GM23338 (cell line): Measurements from ENCODE around the gene APC2. TPM values are rescaled to one million over a fixed set of nuclear protein-coding genes. Genes with fewer than 3 reads are reported as not detected.
A peak's percentile ranks its signal among the peaks of the same experiment; 100 is the strongest.

ENCODE experiments used
- ATAC-seq: fragments of 200-7000 bp; cut with Tn5 transposase; 3 replicates; pipeline ENCODE4 v1.9.1; 2020
- DNase-seq: peaks from one replicate; pipeline ENCODE4 v3.0.0-alpha.2; 2015; ENCODE audit warnings: low spot score
- H2AFZ ChIP-seq: fragments of 200-600 bp; sonication (generic); 2 replicates; pipeline ENCODE4 v1.8.0; 2016; ENCODE audit warnings: antibody characterized with exemption, mild to moderate bottlenecking, moderate library complexity
- H3F3A ChIP-seq: fragments of 200-600 bp; sonication (generic); replicated peaks from 2 replicates; pipeline ENCODE4 v1.8.0; 2017; ENCODE audit warnings: antibody characterized with exemption, mixed run types, low read depth
- H3K27ac ChIP-seq: fragments of 200-600 bp; sonication (generic); 2 replicates; pipeline ENCODE4 v1.6.1; 2016; ENCODE audit warnings: low read depth
- H3K27me3 ChIP-seq: fragments of 200-600 bp; sonication (generic); 2 replicates; pipeline ENCODE4 v1.8.0; 2016; ENCODE audit warnings: mild to moderate bottlenecking, mixed run types, moderate library complexity; ENCODE audit not compliant: insufficient read depth
- H3K36me3 ChIP-seq: fragments of 200-600 bp; sonication (generic); 2 replicates; pipeline ENCODE4 v1.8.0; 2016; ENCODE audit warnings: mild to moderate bottlenecking; ENCODE audit not compliant: insufficient read depth
- H3K4me1 ChIP-seq: fragments of 200-600 bp; sonication (generic); 2 replicates; pipeline ENCODE4 v1.8.0; 2016; ENCODE audit warnings: mild to moderate bottlenecking, moderate library complexity; ENCODE audit not compliant: insufficient read depth
- H3K4me2 ChIP-seq: fragments of 200-600 bp; sonication (generic); 2 replicates; pipeline ENCODE4 v1.7.1; 2017; ENCODE audit warnings: mixed run types
- H3K4me3 ChIP-seq: fragments of 200-600 bp; sonication (generic); 2 replicates; pipeline ENCODE4 v1.6.1; 2016; ENCODE audit warnings: mixed run types
- H3K79me2 ChIP-seq: fragments of 200-600 bp; sonication (generic); replicated peaks from 2 replicates; pipeline ENCODE4 v1.8.0; 2017; ENCODE audit warnings: mild to moderate bottlenecking; ENCODE audit not compliant: insufficient read depth
- H3K9me2 ChIP-seq: fragments of 200-600 bp; sonication (generic); 2 replicates; pipeline ENCODE4 v1.8.0; 2017; ENCODE audit not compliant: insufficient read depth
- H4K20me1 ChIP-seq: fragments of 200-600 bp; sonication (generic); replicated peaks from 2 replicates; pipeline ENCODE4 v1.8.0; 2017; ENCODE audit warnings: mild to moderate bottlenecking; ENCODE audit not compliant: insufficient read depth
- H3K27ac Mint-ChIP-seq: 2 replicates; pipeline ENCODE4 v1.8.0; 2020; ENCODE audit warnings: inconsistent platforms, mild to moderate bottlenecking, moderate library complexity, mixed read lengths
- H3K27me3 Mint-ChIP-seq: 3 replicates; pipeline ENCODE4 v1.8.0; 2022; ENCODE audit warnings: low read depth, mild to moderate bottlenecking, moderate library complexity, mixed read lengths, inconsistent platforms; ENCODE audit not compliant: insufficient read depth, poor library complexity
- H3K36me3 Mint-ChIP-seq: 3 replicates; pipeline ENCODE4 v1.8.0; 2021; ENCODE audit warnings: low read depth, mild to moderate bottlenecking, inconsistent platforms, moderate library complexity, mixed read lengths
- H3K4me1 Mint-ChIP-seq: 3 replicates; pipeline ENCODE4 v1.8.0; 2020; ENCODE audit warnings: mild to moderate bottlenecking, inconsistent platforms, mixed read lengths
- H3K4me3 Mint-ChIP-seq: 3 replicates; pipeline ENCODE4 v1.8.0; 2021; ENCODE audit warnings: moderate library complexity, mild to moderate bottlenecking, inconsistent platforms, mixed read lengths
- H3K9me3 Mint-ChIP-seq: 3 replicates; pipeline ENCODE4 v1.8.0; 2020; ENCODE audit warnings: moderate library complexity, mild to moderate bottlenecking, inconsistent platforms, mixed read lengths
- CREB1 ChIP-seq: fragments of 250-450 bp; sonication (Bioruptor Pico); IDR thresholded peaks from 2 replicates; pipeline ENCODE4 v1.5.0; 2020; ENCODE audit warnings: low read depth, mild to moderate bottlenecking, moderate library complexity
- EZH2 ChIP-seq: fragments of 200-600 bp; sonication (generic); IDR thresholded peaks from one replicate; pipeline ENCODE4 v1.8.0; 2017; ENCODE audit warnings: antibody characterized with exemption, mild to moderate bottlenecking, low read depth; ENCODE audit not compliant: unreplicated experiment
- EZH2phosphoT487 ChIP-seq: fragments of 200-600 bp; sonication (generic); IDR thresholded peaks from one replicate; pipeline ENCODE4 v1.8.1; 2018; ENCODE audit warnings: antibody characterized with exemption; ENCODE audit not compliant: unreplicated experiment
- NANOG ChIP-seq: IDR thresholded peaks from 2 replicates; pipeline ENCODE4 v1.6.1; 2016; ENCODE audit warnings: antibody characterized with exemption, borderline replicate concordance
- POLR2AphosphoS5 ChIP-seq: IDR thresholded peaks from 2 replicates; pipeline ENCODE4 v1.6.1; 2016; ENCODE audit warnings: antibody characterized with exemption, low read depth
- polyA plus RNA-seq: library from polyadenylated mRNA; unstranded; fragments of >200 nt; fragmentation: Nextera tagmentation; extraction: Ambion mirVana; gene quantifications from 2 replicates; pipeline ENCODE4 v1.2.1, GENCODE V29; 2016
- total RNA-seq: library from RNA; depleted of rRNA; stranded (reverse); fragments of >200 nt; shearing (Covaris generic); gene quantifications from 2 replicates; pipeline ENCODE4 v1.2.3, GENCODE V29; 2014
- TF ChIP-seq, protein P1 (sequence below): IDR thresholded peaks from 2 replicates; pipeline ENCODE4 v1.6.1; 2016; ENCODE audit warnings: antibody characterized with exemption
- TF ChIP-seq, protein P2 (sequence below): fragments of 250-450 bp; sonication (Bioruptor Pico); IDR thresholded peaks from 2 replicates; pipeline ENCODE4 v1.5.0; 2020; ENCODE audit warnings: mild to moderate bottlenecking, moderate library complexity

The APC2 gene
- total and polyA plus RNA-seq, 2 experiments from 2014 or later, result 1.4 to 18.3 TPM

DNA sequence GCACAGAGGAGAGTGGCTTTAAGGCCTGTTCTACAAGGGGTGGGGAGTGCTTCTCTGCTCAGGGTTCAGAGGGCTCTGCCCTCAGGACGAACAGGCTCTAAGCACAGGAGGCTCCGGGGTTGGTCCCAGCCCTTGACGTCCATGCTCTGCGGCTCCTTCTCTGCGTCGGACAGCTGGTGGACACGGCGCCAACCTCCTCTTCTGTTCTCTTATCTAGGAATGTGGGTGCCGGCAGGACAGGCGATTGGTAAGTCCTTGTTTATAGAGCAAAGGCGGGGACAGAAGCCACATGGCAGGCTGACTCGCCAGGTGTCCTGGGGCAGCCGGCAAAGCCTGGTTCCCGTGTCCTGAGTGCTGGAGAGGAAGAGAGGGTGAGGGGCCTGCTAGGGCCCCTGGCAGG lies 20.2 kb upstream of the APC2 start:
- no peak for ATAC-seq
- peaks cover 48% of the 10 kb centered on the region for H3F3A ChIP-seq
- H3K4me1 ChIP-seq, result no peaks in the 10 kb centered on the region
- Mint-ChIP-seq H3K4me1 (peaks cover 3% of the 10 kb centered on the region; the same call in 1 of the 3 replicates), H3K9me3 (no peaks in the 10 kb centered on the region), H3K27ac (peak overlapping the region; percentile 77; the same call in 1 of the 2 replicates), H3K36me3 (peaks cover 60% of the 10 kb centered on the region), H3K27me3 (peaks cover 3% of the 10 kb centered on the region), H3K4me3 (no peak overlapping the region)
- no peak overlapping the region for H3K4me3 ChIP-seq
- H4K20me1 ChIP-seq, result peaks cover 26% of the 10 kb centered on the region
- no peak overlapping the region for H3K4me2 ChIP-seq
- TF ChIP-seq POLR2AphosphoS5 (0 out of 2 replicates have a peak, but pooled peaks have one; percentile 13), EZH2 (no peak)
- H3K79me2 ChIP-seq, result peaks cover 38% of the 10 kb centered on the region
- no peak overlapping the region for H3K27ac ChIP-seq
- peaks cover 38% of the 10 kb centered on the region for H3K36me3 ChIP-seq
- no peaks in the 10 kb centered on the region for H3K9me2 ChIP-seq
- H3K27me3 ChIP-seq, result no peaks in the 10 kb centered on the region
- DNase-seq, result no peak
- H2AFZ ChIP-seq, result no peak overlapping the region

DNA sequence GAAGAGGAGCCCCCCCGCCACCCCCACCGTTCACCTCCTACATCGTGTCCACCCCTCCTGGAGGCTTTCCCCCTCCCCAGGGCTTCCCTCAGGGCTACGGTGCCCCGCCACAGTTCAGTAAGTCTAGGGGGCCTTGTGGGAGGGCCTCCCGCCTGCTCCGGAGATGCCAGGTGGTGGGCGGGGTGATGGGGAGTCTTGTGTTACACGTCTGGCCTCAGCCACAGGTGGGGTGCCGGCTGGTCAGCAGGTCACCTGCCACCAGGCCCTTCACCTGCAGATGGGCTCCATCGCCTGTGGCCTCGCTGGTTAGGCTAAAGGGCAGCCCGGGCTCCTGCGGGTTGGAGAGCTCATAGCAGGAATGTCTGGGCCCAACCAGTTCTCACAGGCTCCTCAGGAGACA lies 19.7 kb upstream of the APC2 start:
- Mint-ChIP-seq H3K4me3 (no peak overlapping the region), H3K27ac (no peak overlapping the region), H3K27me3 (peaks cover 4% of the 10 kb centered on the region), H3K36me3 (peaks cover 58% of the 10 kb centered on the region), H3K4me1 (no peaks in the 10 kb centered on the region; the same call in 2 of the 3 replicates), H3K9me3 (no peaks in the 10 kb centered on the region; the same call in 2 of the 3 replicates)
- H3K4me2 ChIP-seq, result no peak overlapping the region
- H4K20me1 ChIP-seq, result peaks cover 25% of the 10 kb centered on the region
- no peaks in the 10 kb centered on the region for H3K9me2 ChIP-seq
- H3K79me2 ChIP-seq, result peaks cover 33% of the 10 kb centered on the region
- H3K27me3 ChIP-seq, result no peaks in the 10 kb centered on the region
- DNase-seq (no peak), ATAC-seq (no peak; the same call in 2 of the 3 replicates)
- H3K36me3 ChIP-seq, result peaks cover 37% of the 10 kb centered on the region
- H3K27ac ChIP-seq, result no peak overlapping the region
- no peaks in the 10 kb centered on the region for H3K4me1 ChIP-seq
- H3K4me3 ChIP-seq, result no peak overlapping the region
- H2AFZ ChIP-seq, result no peak overlapping the region
- H3F3A ChIP-seq, result peaks cover 44% of the 10 kb centered on the region
- TF ChIP-seq CREB1, result no peak
- TF ChIP-seq EZH2, result no peak
- TF ChIP-seq, protein P1, sequence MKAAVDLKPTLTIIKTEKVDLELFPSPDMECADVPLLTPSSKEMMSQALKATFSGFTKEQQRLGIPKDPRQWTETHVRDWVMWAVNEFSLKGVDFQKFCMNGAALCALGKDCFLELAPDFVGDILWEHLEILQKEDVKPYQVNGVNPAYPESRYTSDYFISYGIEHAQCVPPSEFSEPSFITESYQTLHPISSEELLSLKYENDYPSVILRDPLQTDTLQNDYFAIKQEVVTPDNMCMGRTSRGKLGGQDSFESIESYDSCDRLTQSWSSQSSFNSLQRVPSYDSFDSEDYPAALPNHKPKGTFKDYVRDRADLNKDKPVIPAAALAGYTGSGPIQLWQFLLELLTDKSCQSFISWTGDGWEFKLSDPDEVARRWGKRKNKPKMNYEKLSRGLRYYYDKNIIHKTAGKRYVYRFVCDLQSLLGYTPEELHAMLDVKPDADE, result no peak
- TF ChIP-seq EZH2phosphoT487, result no peak
- TF ChIP-seq NANOG, result no peak
- TF ChIP-seq, protein P2, sequence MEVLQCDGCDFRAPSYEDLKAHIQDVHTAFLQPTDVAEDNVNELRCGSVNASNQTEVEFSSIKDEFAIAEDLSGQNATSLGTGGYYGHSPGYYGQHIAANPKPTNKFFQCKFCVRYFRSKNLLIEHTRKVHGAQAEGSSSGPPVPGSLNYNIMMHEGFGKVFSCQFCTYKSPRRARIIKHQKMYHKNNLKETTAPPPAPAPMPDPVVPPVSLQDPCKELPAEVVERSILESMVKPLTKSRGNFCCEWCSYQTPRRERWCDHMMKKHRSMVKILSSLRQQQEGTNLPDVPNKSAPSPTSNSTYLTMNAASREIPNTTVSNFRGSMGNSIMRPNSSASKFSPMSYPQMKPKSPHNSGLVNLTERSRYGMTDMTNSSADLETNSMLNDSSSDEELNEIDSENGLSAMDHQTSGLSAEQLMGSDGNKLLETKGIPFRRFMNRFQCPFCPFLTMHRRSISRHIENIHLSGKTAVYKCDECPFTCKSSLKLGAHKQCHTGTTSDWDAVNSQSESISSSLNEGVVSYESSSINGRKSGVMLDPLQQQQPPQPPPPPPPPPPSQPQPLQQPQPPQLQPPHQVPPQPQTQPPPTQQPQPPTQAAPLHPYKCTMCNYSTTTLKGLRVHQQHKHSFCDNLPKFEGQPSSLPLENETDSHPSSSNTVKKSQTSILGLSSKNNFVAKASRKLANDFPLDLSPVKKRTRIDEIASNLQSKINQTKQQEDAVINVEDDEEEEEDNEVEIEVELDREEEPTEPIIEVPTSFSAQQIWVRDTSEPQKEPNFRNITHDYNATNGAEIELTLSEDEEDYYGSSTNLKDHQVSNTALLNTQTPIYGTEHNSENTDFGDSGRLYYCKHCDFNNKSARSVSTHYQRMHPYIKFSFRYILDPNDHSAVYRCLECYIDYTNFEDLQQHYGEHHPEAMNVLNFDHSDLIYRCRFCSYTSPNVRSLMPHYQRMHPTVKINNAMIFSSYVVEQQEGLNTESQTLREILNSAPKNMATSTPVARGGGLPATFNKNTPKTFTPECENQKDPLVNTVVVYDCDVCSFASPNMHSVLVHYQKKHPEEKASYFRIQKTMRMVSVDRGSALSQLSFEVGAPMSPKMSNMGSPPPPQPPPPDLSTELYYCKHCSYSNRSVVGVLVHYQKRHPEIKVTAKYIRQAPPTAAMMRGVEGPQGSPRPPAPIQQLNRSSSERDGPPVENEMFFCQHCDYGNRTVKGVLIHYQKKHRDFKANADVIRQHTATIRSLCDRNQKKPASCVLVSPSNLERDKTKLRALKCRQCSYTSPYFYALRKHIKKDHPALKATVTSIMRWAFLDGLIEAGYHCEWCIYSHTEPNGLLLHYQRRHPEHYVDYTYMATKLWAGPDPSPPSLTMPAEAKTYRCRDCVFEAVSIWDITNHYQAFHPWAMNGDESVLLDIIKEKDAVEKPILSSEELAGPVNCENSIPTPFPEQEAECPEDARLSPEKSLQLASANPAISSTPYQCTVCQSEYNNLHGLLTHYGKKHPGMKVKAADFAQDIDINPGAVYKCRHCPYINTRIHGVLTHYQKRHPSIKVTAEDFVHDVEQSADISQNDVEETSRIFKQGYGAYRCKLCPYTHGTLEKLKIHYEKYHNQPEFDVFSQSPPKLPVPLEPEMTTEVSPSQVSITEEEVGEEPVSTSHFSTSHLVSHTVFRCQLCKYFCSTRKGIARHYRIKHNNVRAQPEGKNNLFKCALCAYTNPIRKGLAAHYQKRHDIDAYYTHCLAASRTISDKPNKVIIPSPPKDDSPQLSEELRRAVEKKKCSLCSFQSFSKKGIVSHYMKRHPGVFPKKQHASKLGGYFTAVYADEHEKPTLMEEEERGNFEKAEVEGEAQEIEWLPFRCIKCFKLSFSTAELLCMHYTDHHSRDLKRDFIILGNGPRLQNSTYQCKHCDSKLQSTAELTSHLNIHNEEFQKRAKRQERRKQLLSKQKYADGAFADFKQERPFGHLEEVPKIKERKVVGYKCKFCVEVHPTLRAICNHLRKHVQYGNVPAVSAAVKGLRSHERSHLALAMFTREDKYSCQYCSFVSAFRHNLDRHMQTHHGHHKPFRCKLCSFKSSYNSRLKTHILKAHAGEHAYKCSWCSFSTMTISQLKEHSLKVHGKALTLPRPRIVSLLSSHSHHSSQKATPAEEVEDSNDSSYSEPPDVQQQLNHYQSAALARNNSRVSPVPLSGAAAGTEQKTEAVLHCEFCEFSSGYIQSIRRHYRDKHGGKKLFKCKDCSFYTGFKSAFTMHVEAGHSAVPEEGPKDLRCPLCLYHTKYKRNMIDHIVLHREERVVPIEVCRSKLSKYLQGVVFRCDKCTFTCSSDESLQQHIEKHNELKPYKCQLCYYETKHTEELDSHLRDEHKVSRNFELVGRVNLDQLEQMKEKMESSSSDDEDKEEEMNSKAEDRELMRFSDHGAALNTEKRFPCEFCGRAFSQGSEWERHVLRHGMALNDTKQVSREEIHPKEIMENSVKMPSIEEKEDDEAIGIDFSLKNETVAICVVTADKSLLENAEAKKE, result no peak
